PC-3 (cell line): Measurements from ENCODE around the gene RBM34.

Experiments
- CTCF ChIP-seq: fragments of 300-600 bp; sonication (generic); conservative IDR thresholded peaks from 2 replicates; pipeline ENCODE4 v1.5.1; 2017; ENCODE audit warnings: antibody characterized with exemption, low read depth, mild to moderate bottlenecking, low read length
- EZH2phosphoT487 ChIP-seq: fragments of 300-600 bp; sonication (generic); IDR thresholded peaks from 2 replicates; pipeline ENCODE4 v1.6.1; 2018; ENCODE audit warnings: mild to moderate bottlenecking, antibody characterized with exemption, low read length, borderline replicate concordance

- TF ChIP-seq EZH2phosphoT487 (no peak), CTCF (no peak)
These were observed 47.7 kb downstream of the RBM34 start for GRCh38 chr1:235113183-235113917.
